AG08395 (cell line): Measurements from ENCODE around the gene DPM2.

Experiments used
- DNase-seq: peaks from one replicate; pipeline ENCODE4 v3.0.0; 2012; ENCODE audit warnings: mixed read lengths, low spot score

DPM2 gene

DNA sequence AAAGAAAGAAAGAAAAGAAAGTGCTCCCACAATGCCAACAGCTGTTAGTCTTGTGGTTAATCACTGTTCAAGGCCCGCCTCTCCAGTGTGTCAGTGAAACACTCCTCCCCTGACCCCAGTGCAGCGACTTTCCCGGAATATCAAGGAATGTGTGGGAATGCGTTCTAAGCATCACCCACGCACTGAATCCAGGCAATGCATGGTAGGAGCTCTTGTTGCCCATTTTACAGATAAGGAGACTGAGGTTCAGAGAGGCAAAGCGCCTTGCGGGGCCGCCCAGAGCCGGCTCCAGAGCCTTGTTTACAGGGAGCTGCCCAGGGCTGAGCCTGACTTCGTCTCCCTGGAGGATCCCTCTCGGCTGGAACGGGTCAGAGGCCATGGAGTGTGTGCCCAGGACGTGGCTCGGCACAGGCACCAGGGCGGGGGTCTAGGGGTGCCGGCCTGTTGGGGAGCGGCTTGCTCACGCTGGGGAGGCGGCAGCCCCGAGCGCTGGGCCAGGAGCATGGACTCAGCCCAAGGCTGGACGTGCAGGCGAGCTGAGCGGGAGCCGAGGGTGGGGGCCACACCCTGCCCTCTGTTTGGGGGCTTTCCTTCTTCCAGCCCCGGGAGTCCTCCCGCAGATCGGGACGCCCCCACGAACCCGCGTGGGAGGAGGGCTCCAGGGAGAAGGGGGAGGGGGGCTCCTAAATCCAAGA, 39.1 kb downstream of the DPM2 start:
- DNase-seq = peak; percentile 75

DNA sequence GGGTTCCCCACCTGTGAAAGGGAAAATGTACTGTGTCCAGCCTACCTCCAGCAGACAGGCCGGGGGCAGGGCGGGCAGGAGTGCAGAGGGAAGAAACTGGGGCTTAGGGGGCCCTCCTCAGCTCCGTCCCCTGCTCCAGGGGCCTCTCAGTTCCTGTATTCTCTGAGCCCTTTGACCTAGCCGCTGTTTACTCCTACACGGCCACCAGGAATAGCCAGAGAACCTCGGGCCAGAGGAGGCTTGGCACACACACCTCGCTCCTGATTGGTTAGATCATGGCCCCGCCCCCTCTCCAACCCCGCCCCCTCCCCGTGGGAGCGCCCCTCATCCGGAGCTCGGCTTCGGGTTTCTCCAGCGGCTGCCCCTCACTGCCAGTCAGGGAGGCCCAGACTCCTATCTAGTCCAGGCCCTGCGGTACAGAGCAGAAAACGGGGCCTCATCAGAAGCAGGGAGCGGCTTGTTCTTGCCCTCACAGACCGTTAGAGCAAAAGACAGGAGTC, 40.4 kb downstream of the DPM2 start:
- DNase-seq = peak; percentile 90

DNA sequence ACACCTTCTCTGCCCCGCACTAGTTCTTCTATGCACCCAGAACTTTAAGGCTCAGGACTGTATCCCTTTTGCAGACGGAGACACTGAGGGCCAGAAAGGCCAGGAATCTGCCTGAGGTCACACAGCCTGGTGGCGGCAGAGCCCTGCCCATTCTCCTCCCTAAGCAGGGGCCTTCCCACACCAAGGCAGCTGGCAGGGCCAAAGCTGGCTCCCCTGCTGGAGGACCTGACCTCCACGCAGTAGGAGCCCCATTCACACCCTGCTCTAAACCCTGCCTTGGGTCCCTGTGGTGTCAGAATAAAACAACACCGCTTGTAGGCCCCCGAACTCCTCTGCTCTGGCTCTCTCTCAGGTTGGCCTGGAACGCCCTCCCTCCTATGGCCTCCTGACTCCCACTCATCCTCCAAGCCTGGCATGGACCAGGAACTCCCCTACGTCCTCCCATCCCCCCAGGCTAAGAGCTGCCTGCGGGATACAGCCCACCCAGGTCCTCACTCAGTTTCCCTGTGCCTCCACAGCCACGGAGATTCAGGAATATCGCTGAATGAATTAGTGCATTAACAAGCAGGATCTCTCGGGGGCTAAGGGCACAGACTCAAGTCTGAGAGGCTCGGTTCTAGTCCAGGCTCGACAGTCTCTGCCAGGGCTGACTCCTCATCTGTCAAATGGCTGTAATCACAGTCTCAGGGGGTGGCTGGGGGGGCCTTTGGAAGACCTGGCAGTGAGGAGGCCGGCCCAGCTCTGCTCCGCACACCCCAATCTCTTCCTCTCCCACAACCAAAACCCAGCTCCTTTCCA, 41.1 kb downstream of the DPM2 start:
- DNase-seq = no peak

DNA sequence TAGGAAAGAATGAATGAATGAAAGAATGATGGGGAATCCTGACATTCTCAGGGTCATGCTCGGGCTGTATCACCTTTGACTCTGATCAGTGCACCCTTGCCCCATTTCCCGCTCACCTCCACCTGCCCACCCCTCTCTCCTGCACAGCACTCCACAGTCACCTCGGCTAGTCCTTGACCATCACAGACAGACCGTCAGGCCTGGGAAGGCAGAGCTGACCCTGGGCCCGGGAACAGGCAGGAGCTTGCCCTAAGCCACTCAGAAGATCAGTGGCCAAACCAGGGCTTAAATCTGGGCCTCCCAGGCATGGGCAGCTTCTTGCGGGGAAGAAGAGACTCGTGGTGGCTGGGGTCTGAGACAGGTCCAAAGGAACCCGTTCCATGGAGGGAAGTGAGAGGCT, 41.8 kb downstream of the DPM2 start:
- no peak for DNase-seq

DNA sequence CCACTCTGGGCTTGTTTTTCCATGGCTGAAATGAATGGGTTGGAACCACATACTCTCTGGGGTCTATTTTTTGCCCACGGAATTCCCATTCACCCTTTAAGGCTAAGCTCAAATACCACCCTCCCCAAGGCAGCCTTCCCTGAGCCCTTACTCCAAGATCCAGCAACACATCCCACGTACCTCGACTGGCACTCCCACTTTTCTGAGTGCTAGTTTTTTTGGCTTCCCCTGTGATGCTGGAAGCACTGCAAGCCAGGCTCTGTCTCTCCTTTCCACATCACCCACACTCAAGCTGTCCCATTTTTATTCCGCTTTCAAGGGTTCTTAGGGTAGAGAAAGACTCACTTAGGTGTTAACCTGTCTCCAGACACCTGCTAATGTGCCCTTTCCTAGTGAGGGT, 44.3 kb downstream of the DPM2 start:
- no peak for DNase-seq

DNA sequence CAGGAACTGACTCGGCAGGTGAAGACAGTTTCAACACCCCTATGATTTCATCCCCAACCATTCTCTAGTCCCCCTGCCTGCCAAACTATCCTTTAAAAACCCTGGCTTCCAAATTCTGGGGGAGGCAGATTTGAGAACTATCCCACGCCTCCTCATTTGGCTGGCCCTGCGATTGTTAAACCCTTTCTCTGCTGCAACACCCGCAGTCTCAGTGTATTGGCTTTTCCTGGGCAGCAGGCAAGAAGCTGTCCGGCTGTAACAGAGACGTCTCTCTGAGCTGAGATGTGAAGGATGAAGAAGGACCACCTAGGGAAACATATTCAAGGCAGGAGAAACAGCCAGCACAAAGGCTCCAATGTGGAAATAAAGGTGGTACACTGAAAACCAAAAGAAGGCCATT, 44.8 kb downstream of the DPM2 start:
- DNase-seq = no peak

DNA sequence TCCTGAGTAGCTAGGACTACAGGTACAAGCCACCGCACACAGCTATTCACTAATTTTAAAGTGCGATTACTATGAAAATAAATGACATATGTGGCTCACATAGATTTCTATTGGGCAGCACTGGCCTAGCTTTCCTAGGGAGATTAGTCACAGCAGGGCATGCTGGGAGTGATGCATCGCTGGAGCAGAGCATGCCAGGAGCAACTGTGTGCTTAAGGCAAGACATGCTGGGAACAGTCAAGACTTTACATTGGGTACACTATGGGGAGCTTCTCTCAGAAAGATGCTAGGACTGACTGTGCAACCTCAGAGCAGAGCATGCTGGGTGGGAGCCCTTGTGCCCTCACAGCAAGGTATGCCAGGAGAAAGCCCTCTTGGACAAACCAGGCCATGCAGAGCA, 47.6 kb downstream of the DPM2 start:
- DNase-seq = no peak

DNA sequence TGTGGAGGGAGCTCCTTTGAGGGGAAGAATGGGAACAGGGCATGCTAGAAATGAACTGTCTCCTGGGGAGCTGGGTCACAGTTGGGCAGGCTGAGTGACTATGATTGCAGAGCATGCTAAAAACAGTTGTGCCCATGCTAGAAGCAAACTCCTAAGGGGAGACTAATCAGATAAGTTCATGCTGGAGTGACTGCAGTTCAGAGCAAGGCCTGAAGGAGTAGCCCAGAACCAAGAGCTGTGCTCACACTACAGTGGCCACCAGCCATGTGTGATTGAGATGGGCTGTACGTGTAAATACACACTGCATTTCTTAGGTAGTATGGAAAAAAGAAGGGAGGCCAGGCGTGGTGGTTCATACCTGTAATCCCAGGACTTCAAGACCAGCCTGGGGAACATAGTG, 49.9 kb downstream of the DPM2 start:
- no peak for DNase-seq

DNA sequence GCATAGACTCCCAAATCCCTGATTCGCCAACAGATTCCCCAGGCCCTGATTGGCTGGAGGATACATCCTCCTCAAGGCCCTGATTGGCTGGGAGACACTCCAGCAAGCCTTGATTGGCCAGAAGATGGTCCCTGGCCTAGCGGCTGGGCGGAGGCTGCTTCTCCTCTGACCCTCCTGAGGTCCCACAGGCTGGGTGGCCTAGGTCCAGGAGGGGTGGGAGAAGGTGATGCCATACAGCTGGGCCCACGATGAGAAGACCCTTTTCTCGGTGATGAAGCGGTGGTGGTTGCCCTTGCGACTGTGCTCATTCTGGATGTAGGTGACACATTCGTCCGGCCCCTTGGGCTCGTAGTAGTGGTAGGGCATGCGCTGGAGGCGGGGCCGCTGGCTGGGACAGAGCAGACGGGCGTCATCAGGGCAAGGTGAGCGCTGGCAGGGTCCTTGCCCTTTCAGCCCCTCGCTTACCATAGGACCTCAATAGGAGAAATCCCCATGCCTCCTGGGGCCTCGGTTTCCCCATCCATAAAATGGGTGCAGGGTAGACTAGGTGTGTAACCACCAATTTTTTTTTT, 51.2 kb downstream of the DPM2 start:
- no peak for DNase-seq

DNA sequence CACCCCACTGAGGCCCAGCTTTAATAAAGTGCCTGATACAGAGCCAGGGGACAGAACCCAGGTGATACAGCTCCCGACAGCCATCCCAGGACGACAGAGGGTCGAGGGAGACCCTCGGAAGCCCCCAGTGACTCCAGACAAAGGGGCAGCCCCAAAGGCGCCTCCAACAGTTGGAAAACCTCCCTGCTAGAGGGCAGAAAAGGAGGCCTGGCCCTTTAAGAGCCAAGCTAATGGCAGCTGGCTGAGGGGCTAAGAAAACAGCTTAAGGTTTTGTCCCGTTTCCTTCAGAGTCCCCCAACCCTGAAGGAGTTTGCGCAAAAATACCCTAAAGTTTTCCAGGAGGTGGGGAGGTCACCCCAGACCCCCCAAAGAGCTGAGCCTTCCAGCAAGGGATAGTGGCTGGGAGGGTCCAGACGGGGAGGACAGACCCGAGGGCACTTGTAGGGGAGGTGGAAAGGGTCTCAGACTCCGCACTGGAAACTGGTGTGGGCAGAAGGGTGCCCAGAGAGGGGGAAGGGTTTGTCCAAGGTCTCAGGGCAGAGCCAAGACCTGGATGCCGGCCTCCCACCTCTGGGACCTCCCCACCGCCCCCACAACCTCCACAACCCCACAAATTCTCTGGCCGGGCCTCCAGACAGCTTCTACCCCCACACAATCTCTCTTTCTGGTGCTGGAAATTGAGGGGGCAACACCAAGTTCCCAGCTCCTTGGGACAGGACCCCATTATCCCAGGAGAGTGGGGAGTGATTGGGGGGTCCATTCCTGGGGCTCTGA, 52.0 kb downstream of the DPM2 start:
- no peak for DNase-seq
